A673 (cell line): ENCODE results near the gene GCNT3. TPM values are rescaled to one million over a fixed set of nuclear protein-coding genes. Genes with fewer than 3 reads are reported as not detected.

Experiments used
- BruUV-seq: library from RNA; stranded (reverse); fragments of 400-500 nt; replicated peaks from 2 replicates; lab custom pipeline; 2021; lab: Mats Ljungman, UMichigan
- CTCF ChIA-PET: fragments of 300-600 bp; sonication (Branson Sonifier 250); formaldehyde crosslinking; loops from one replicate; lab custom pipeline; 2022; ENCODE audit warnings: antibody characterized with exemption; lab: Charles Lee
- POLR2A ChIA-PET: fragments of 300-600 bp; sonication (Branson Sonifier 250); formaldehyde crosslinking; loops from one replicate; lab custom pipeline; 2022; ENCODE audit warnings: antibody characterized with exemption; ENCODE audit not compliant: low non-redundant PET; lab: Charles Lee
- DNase-seq: peaks from one replicate; pipeline ENCODE4 v3.0.0-alpha.2; 2015; ENCODE audit warnings: low spot score
- H3K27ac ChIP-seq: fragments of 200-600 bp; sonication (generic); 2 replicates; pipeline ENCODE4 v1.5.1; 2016; ENCODE audit warnings: mixed run types, low read depth, mild to moderate bottlenecking, mixed read lengths, antibody characterized with exemption, low read length; ENCODE audit not compliant: poor library complexity, severe bottlenecking
- H3K27me3 ChIP-seq: fragments of 200-600 bp; sonication (generic); replicated peaks from 2 replicates; pipeline ENCODE4 v1.6.1; 2017; ENCODE audit warnings: mixed run types, low read depth, mild to moderate bottlenecking, mixed read lengths, antibody characterized with exemption, low read length; ENCODE audit not compliant: insufficient read depth, poor library complexity
- H3K36me3 ChIP-seq: fragments of 200-600 bp; sonication (generic); 2 replicates; pipeline ENCODE4 v1.6.1; 2016; ENCODE audit warnings: mixed run types, mild to moderate bottlenecking, mixed read lengths, antibody characterized with exemption, low read length; ENCODE audit not compliant: insufficient read depth, poor library complexity, severe bottlenecking
- H3K4me1 ChIP-seq: fragments of 200-600 bp; sonication (generic); 2 replicates; pipeline ENCODE4 v1.6.1; 2017; ENCODE audit warnings: mixed run types, mild to moderate bottlenecking, mixed read lengths, antibody characterized with exemption, low read length; ENCODE audit not compliant: insufficient read depth, poor library complexity, severe bottlenecking
- H3K4me3 ChIP-seq: fragments of 200-600 bp; sonication (generic); 2 replicates; pipeline ENCODE4 v1.5.1; 2016; ENCODE audit warnings: low read depth, mixed run types, mild to moderate bottlenecking, mixed read lengths, low read length; ENCODE audit not compliant: poor library complexity, severe bottlenecking
- H3K9me3 ChIP-seq: fragments of 200-600 bp; sonication (generic); 2 replicates; pipeline ENCODE4 v1.6.1; 2016; ENCODE audit warnings: mixed run types, low read depth, mild to moderate bottlenecking, mixed read lengths, antibody characterized with exemption, low read length; ENCODE audit not compliant: poor library complexity, severe bottlenecking
- EZH2 ChIP-seq: fragments of 200-600 bp; sonication (generic); IDR thresholded peaks from 2 replicates; pipeline ENCODE4 v1.6.1; 2017; ENCODE audit warnings: borderline replicate concordance, low read depth, mild to moderate bottlenecking, mixed read lengths, antibody characterized with exemption, low read length; ENCODE audit not compliant: poor library complexity, severe bottlenecking
- intact Hi-C: fragments of 100-400 bp; cut with micrococcal nuclease; formaldehyde crosslinking; loops from one replicate; pipeline ENCODE4 v1.10.0; 2022; ENCODE audit not compliant: unreplicated experiment
- total RNA-seq: library from RNA; stranded (reverse); gene quantifications from 2 replicates; pipeline ENCODE4 v1.2.3, GENCODE V29; 2021
- TF ChIP-seq, protein P1 (sequence below): fragments of 300-800, 200-600 bp; sonication (generic); conservative IDR thresholded peaks from 2 replicates; pipeline ENCODE4 v1.5.1; 2017; ENCODE audit warnings: low read depth, mild to moderate bottlenecking, antibody characterized with exemption, low read length, moderate library complexity, mixed read lengths

Gene GCNT3
- total RNA-seq, 1 experiment from 2014 or later: not detected

DNA sequence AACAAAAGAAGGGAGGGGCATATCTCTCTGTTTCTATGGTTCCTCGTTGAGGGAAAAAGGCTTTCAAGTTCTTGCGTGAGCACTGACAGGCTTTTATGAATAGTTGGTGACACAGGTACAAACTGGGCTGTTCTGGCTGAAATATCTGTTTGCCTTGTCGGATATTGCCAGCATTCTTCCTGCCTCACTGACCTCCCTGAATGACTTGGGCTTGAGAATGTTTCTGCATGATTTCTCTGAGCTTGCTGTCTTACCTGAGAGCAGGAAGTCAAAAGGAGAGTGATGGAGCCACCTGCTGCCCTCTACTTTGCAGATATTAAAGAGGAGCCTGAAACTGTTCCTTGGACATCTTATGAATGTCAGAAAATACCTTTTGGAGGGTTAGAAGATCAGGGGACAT, 4.8 kb downstream of the GCNT3 start:
- ChIA-PET CTCF (interaction anchor here (1.0 kb wide), 1 partner anchor 84 kb away, joined by 12 read pairs; no protein-coding TSS in a partner anchor), POLR2A (no interaction called here)
- Histone ChIP-seq H3K27ac (no peak overlapping the region), H3K27me3 (peaks cover 34% of the 10 kb centered on the region), H3K36me3 (no peaks in the 10 kb centered on the region), H3K9me3 (no peaks in the 10 kb centered on the region), H3K4me3 (no peak overlapping the region), H3K4me1 (no peaks in the 10 kb centered on the region)
- BruUV-seq: no TSS peak
- DNase-seq: no peak
- TF ChIP-seq EZH2: no peak
- TF ChIP-seq, protein P1, sequence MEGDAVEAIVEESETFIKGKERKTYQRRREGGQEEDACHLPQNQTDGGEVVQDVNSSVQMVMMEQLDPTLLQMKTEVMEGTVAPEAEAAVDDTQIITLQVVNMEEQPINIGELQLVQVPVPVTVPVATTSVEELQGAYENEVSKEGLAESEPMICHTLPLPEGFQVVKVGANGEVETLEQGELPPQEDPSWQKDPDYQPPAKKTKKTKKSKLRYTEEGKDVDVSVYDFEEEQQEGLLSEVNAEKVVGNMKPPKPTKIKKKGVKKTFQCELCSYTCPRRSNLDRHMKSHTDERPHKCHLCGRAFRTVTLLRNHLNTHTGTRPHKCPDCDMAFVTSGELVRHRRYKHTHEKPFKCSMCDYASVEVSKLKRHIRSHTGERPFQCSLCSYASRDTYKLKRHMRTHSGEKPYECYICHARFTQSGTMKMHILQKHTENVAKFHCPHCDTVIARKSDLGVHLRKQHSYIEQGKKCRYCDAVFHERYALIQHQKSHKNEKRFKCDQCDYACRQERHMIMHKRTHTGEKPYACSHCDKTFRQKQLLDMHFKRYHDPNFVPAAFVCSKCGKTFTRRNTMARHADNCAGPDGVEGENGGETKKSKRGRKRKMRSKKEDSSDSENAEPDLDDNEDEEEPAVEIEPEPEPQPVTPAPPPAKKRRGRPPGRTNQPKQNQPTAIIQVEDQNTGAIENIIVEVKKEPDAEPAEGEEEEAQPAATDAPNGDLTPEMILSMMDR: no peak
- intact Hi-C loops: no loop called here

DNA sequence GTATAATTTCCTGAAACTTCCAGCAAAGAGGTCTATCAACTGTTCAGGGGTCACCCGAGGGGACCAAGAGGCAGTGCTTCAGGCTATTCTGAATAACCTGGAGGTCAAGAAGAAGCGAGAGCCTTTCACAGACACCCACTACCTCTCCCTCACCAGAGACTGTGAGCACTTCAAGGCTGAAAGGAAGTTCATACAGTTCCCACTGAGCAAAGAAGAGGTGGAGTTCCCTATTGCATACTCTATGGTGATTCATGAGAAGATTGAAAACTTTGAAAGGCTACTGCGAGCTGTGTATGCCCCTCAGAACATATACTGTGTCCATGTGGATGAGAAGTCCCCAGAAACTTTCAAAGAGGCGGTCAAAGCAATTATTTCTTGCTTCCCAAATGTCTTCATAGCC, 6.8 kb downstream of the GCNT3 start:
- H3K36me3 ChIP-seq: no peaks in the 10 kb centered on the region
- no peak for TF ChIP-seq EZH2
- TF ChIP-seq, protein P1: no peak
- peaks cover 34% of the 10 kb centered on the region for H3K27me3 ChIP-seq
- no peak overlapping the region for H3K4me3 ChIP-seq
- H3K27ac ChIP-seq: no peak overlapping the region
- no peak for DNase-seq
- intact Hi-C loops: no loop called here
- ChIA-PET CTCF (no interaction called here), POLR2A (no interaction called here)
- H3K9me3 ChIP-seq: no peaks in the 10 kb centered on the region
- no TSS peak for BruUV-seq
- H3K4me1 ChIP-seq: no peaks in the 10 kb centered on the region

DNA sequence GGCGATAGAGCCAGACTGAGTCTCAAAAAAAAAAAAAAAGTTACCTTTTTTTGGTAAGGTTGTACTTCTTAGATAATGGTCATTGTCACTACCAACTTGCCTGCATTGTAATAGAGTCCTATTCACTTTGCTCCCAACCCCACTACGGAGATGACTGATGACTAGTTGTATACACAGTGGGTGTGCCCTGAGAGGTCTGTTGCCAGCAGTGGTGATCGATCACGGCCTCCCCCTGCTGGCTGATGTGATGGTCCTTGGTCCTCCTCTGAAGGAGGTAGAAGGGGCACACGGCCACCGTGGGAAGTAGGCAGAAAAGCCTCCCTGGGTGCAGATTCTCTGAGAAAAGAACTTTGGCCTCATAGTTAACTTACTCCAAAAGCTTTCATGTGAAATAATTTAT, 10.7 kb downstream of the GCNT3 start:
- peak; percentile 59 for DNase-seq
- peaks cover 23% of the 10 kb centered on the region for H3K27me3 ChIP-seq
- TF ChIP-seq EZH2: no peak
- TF ChIP-seq, protein P1: peak; percentile 60
- H3K36me3 ChIP-seq: no peaks in the 10 kb centered on the region
- H3K27ac ChIP-seq: no peak overlapping the region
- no TSS peak for BruUV-seq
- H3K4me3 ChIP-seq: no peak overlapping the region
- POLR2A ChIA-PET: interaction anchor here (0.7 kb wide), 1 partner anchor 499 kb away, joined by 4 read pairs; no protein-coding TSS in a partner anchor
- no peaks in the 10 kb centered on the region for H3K4me1 ChIP-seq
- CTCF ChIA-PET: interaction anchor here (1.0 kb wide), 1 partner anchor 90 kb away, joined by 6 read pairs; no protein-coding TSS in a partner anchor
- no peaks in the 10 kb centered on the region for H3K9me3 ChIP-seq
- intact Hi-C loops: loop anchor here (2.0 kb wide), 1 partner anchor 89 kb away; no protein-coding TSS in a partner anchor
